Measurements from ENCODE around the gene TSEN54. TPM values are rescaled to one million over a fixed set of nuclear protein-coding genes. Genes with fewer than 3 reads are reported as not detected.
"Not testable (repeated sequence)": the region's sequence is repeated elsewhere in the genome, so short reads cannot be mapped to it uniquely, and the experiment has no call there.

Gene TSEN54
- total RNA-seq, 4 donors from 2014 or later = 36.6 to 105 (median 61.2) TPM

DNA sequence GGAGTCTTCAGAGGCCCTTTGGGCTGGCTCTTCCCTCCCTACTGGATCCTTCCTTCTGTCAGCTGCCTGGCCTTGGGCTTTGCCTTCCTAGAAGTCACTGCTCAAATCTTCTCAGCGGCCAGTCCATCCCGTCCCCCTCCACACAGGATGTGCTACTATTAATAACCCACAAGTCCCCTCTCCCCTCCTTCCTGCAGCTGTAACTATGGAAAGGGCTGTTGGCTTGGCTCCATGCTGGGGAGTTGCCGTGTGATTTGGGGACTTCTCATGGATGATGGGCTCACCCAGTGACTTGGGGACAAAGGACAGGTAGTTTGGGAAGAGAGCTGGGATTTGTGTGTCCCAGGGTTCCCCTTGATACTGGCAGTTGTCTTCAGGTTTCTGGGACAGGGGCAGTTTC is 40.5 kb upstream of the TSEN54 start:
- no peak overlapping the region for H3K4me3 ChIP-seq

GRCh38 chr17:75476271-75476671 is 40.1 kb upstream of the TSEN54 start:
- WGBS, 2 donors (ENCODE audit: low coverage in 1 of 2) = 49 to 88% methylated on average over 3 to 8 of the region's 8 CpGs
- no peak for TF ChIP-seq EP300 (IDR thresholded peaks at IDR 0.05; ENCODE audit: low read depth)
- TF ChIP-seq CTCF (IDR thresholded peaks at IDR 0.05) = no peak
- no peak for TF ChIP-seq POLR2AphosphoS5 (IDR thresholded peaks at IDR 0.05)
- TF ChIP-seq POLR2A (IDR thresholded peaks at IDR 0.05) = no peak
- no peak for DNase-seq
- intact Hi-C loops (cut with DNase I; ENCODE audit: low total_unique reads) = no loop called here
- Histone ChIP-seq H3K36me3 (peaks cover 0 to 5% (median 0%) of the 10 kb centered on the region in 4 donors), H3K27ac (peak overlapping the region; percentile 53 to 76 (median 60)), H3K27me3 (no peaks in the 10 kb centered on the region), H3K4me3 (no peak overlapping the region), H3K9me3 (no peaks in the 10 kb centered on the region), H3K4me1 (peaks cover 16 to 29% (median 23%) of the 10 kb centered on the region in 4 donors)
- in situ Hi-C loops (cut with MboI; ENCODE audit: low pct_ligation_motif_present in 1 of 4, low pct_unique_long_range_greater_than_20kb in 1 of 4, low sequenced_read_pairs in 3 of 4) = no loop called here

More for the DNA sequence above, 40.5 kb upstream of the TSEN54 start:
- peaks cover 16 to 26% (median 22%) of the 10 kb centered on the region in 4 donors for H3K4me1 ChIP-seq
- peak overlapping the region; percentile 53 to 76 (median 60) for H3K27ac ChIP-seq
- TF ChIP-seq EP300 (IDR thresholded peaks at IDR 0.05; ENCODE audit: low read depth) (no peak), POLR2A (IDR thresholded peaks at IDR 0.05) (no peak), POLR2AphosphoS5 (IDR thresholded peaks at IDR 0.05) (no peak), CTCF (IDR thresholded peaks at IDR 0.05) (no peak)
- 40 to 54% methylated on average over 1 to 3 of the region's 3 CpGs for whole genome bisulfite sequencing, 2 donors (ENCODE audit: low coverage in 1 of 2)
- peaks cover 0 to 5% (median 0%) of the 10 kb centered on the region in 4 donors for H3K36me3 ChIP-seq
- no peaks in the 10 kb centered on the region for H3K9me3 ChIP-seq
- no peak for DNase-seq
- H3K27me3 ChIP-seq = no peaks in the 10 kb centered on the region
- in situ Hi-C loops (cut with MboI; ENCODE audit: low pct_ligation_motif_present in 1 of 4, low pct_unique_long_range_greater_than_20kb in 1 of 4, low sequenced_read_pairs in 3 of 4) = no loop called here
- intact Hi-C loops (cut with DNase I; ENCODE audit: low total_unique reads) = no loop called here

DNA sequence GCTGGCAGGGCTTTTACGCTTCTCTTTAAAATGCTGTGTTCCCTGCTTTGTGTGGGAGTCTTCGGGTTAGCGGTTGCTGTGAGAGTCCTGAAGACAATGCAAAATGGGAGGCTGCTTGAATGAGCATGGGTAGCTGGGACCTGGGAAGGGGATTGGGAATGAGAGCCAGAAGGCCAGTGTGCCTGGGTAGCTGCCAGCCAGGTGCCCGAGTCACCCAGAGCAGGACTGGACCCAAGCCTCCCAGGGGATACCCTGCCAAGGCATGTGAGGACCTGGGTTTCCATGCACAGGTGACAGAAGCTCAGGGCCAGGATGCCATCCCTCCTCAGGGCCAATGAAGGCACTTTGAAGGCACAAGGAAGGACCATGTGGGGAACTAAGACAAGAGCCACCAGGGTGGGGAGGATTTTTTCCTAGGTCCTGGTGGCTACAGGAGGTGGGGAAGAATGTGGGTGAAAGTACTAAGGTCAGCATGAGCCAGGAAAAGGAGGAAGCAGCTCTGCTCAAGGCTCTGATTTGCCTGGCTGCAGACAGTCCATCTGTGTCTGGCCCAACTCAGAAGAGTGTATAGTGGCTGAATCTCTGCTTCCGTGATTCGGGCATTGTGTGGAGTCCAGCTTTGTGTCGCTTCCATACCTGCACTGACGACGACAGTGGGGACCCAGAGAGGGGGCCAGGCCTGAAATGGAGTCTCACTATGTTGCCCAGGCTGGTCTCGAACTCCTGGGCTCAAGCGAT is 39.4 kb upstream of the TSEN54 start:
- no peak for DNase-seq
- TF ChIP-seq CTCF (IDR thresholded peaks at IDR 0.05) (no peak), EP300 (IDR thresholded peaks at IDR 0.05; ENCODE audit: low read depth) (no peak)
- no peak overlapping the region for H3K4me3 ChIP-seq
- no peaks in the 10 kb centered on the region for H3K9me3 ChIP-seq
- intact Hi-C loops (cut with DNase I; ENCODE audit: low total_unique reads) (no loop called here), in situ Hi-C loops (cut with MboI; ENCODE audit: low pct_ligation_motif_present in 1 of 4, low pct_unique_long_range_greater_than_20kb in 1 of 4, low sequenced_read_pairs in 3 of 4) (no loop called here)
- H3K4me1 ChIP-seq = peaks cover 22 to 36% (median 27%) of the 10 kb centered on the region in 4 donors
- 63 to 75% methylated on average over 2 to 11 of the region's 11 CpGs for WGBS, 2 donors (ENCODE audit: low coverage in 1 of 2)
- no peaks in the 10 kb centered on the region for H3K27me3 ChIP-seq
- H3K27ac ChIP-seq = peak overlapping the region; percentile 53 to 76 (median 60)
- peaks cover 0 to 5% (median 0%) of the 10 kb centered on the region in 4 donors for H3K36me3 ChIP-seq

DNA sequence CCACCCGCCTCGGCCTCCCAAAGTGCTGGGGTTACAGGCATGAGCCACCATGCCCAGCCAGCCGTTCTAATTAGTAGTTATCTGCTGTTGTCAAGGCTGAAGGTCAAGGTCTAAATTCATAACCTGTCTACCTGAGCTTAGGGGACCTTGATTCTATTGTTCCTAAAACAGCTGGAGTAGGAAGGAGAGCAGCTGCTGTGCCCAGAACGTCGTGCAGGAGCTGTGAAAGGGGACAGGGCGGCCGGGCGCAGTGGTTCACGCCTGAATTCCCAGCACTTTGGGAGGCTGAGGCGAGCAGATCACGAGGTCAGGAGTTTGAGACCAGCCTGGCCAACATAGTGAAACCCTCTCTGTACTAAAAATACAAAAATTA is 38.9 kb upstream of the TSEN54 start:
- intact Hi-C loops (cut with DNase I; ENCODE audit: low total_unique reads); in situ Hi-C loops (cut with MboI; ENCODE audit: low pct_ligation_motif_present in 1 of 4, low pct_unique_long_range_greater_than_20kb in 1 of 4, low sequenced_read_pairs in 3 of 4); H3K36me3 ChIP-seq; H3K9me3 ChIP-seq; DNase-seq; H3K4me3 ChIP-seq; H3K27me3 ChIP-seq: not testable (repeated sequence)
- Histone ChIP-seq H3K4me1 (peaks cover 22 to 40% (median 26%) of the 10 kb centered on the region in 4 donors), H3K27ac (peak overlapping the region in 2 of 4 donors; percentile 53 to 76)
- 82 to 88% methylated on average over 8 to 11 of the region's 11 CpGs for WGBS, 2 donors (ENCODE audit: low coverage in 1 of 2)

All from transverse colon (tissue), 4 donors.